ENCODE data around the gene MAT2B. TPM values are rescaled to one million over a fixed set of nuclear protein-coding genes. Genes with fewer than 3 reads are reported as not detected.

The MAT2B gene
- total and polyA plus RNA-seq, 11 donors, result 33.8 to 61.6 (median 57.8) TPM

GRCh38 chr5:163506095-163506457 lies 657 bp downstream of the MAT2B start:
- 1% methylated on average over 9 of the region's 9 CpGs for WGBS, 4 donors
- ATAC-seq, result no peak
- no peaks in the 10 kb centered on the region for H3K27me3 ChIP-seq
- H3K27ac ChIP-seq, result peak overlapping the region; percentile 89 to 99 (median 96)
- no peaks in the 10 kb centered on the region for H3K9me3 ChIP-seq
- H3K4me1 ChIP-seq, result peaks cover 11 to 64% (median 47%) of the 10 kb centered on the region in 12 donors
- no peak for TF ChIP-seq POLR2A (IDR thresholded peaks at IDR 0.05)
- no peak for TF ChIP-seq CTCF (IDR thresholded peaks at IDR 0.05)
- no peak for DNase-seq
- no peaks in the 10 kb centered on the region for H3K36me3 ChIP-seq
- intact Hi-C loops (cut with DNase I), result loop anchor here in 1 of 10 donors (5.0 kb wide), 1 partner anchor 44 kb away; the partner anchor contains the start of genes HMMR and NUDCD2
- H3K4me3 ChIP-seq, result peak overlapping the region; percentile 18 to 90 (median 77)

- Histone ChIP-seq H3K4me1 (peaks cover 11 to 70% (median 48%) of the 10 kb centered on the region in 12 donors), H3K9me3 (no peaks in the 10 kb centered on the region), H3K27ac (peak overlapping the region in 11 of 12 donors; percentile 89 to 99 (median 96)), H3K27me3 (no peaks in the 10 kb centered on the region), H3K36me3 (peaks cover 0 to under 1% (median 0%) of the 10 kb centered on the region in 9 donors), H3K4me3 (peak overlapping the region; percentile 18 to 90 (median 77))
- intact Hi-C loops (cut with DNase I), result loop anchor here in 1 of 10 donors (5.0 kb wide), 1 partner anchor 44 kb away; the partner anchor contains the start of genes HMMR and NUDCD2
- DNase-seq, result no peak
- TF ChIP-seq POLR2A (IDR thresholded peaks at IDR 0.05), result no peak
- no peak for TF ChIP-seq CTCF (IDR thresholded peaks at IDR 0.05)
- ATAC-seq, result no peak
- WGBS, 4 donors, result 2 to 4% (median 3%) methylated on average over 8 of the region's 8 CpGs
Measured at GRCh38 chr5:163506726-163507125, 1.3 kb downstream of the MAT2B start.

- H3K9me3 ChIP-seq, result no peaks in the 10 kb centered on the region
- H3K27ac ChIP-seq, result peak overlapping the region in 9 of 12 donors; percentile 4 to 99 (median 56)
- no peak for DNase-seq
- peaks cover 11 to 67% (median 51%) of the 10 kb centered on the region in 12 donors for H3K4me1 ChIP-seq
- peaks cover 0 to 21% (median 18%) of the 10 kb centered on the region in 9 donors for H3K36me3 ChIP-seq
- TF ChIP-seq POLR2A (IDR thresholded peaks at IDR 0.05) (no peak), CTCF (IDR thresholded peaks at IDR 0.05) (no peak)
- H3K27me3 ChIP-seq, result no peaks in the 10 kb centered on the region
- intact Hi-C loops (cut with DNase I), result loop anchor here in 1 of 10 donors (5.0 kb wide), 1 partner anchor 46 kb away; the partner anchor contains the start of genes HMMR and NUDCD2
- peak overlapping the region in 9 of 12 donors; percentile 21 to 90 (median 32) for H3K4me3 ChIP-seq
- ATAC-seq, result no peak
- WGBS, 4 donors, result 29 to 38% (median 29%) methylated on average over 5 of the region's 5 CpGs
Measured at GRCh38 chr5:163508753-163509152, 3.3 kb downstream of the MAT2B start.

GRCh38 chr5:163509291-163509951 lies 4.0 kb downstream of the MAT2B start:
- Histone ChIP-seq H3K4me3 (peak overlapping the region in 9 of 12 donors; percentile 21 to 90 (median 32)), H3K27ac (peak overlapping the region in 10 of 12 donors; percentile 4 to 99 (median 53)), H3K27me3 (no peaks in the 10 kb centered on the region), H3K36me3 (peaks cover 0 to 28% (median 25%) of the 10 kb centered on the region in 9 donors), H3K9me3 (no peaks in the 10 kb centered on the region), H3K4me1 (peaks cover 11 to 63% (median 48%) of the 10 kb centered on the region in 12 donors)
- intact Hi-C loops (cut with DNase I), result loop anchor here in 1 of 10 donors (5.0 kb wide), 1 partner anchor 47 kb away; the partner anchor contains the start of genes HMMR and NUDCD2
- ATAC-seq (no peak), DNase-seq (no peak)
- TF ChIP-seq POLR2A (IDR thresholded peaks at IDR 0.05), result no peak
- no peak for TF ChIP-seq CTCF (IDR thresholded peaks at IDR 0.05)
- WGBS, 4 donors, result 4 to 18% (median 6%) methylated on average over 7 of the region's 7 CpGs

Data from heart left ventricle (tissue), 16 donors.